HepG2 (cell line): ENCODE results near the gene OR1M1. TPM values are rescaled to one million over a fixed set of nuclear protein-coding genes. Genes with fewer than 3 reads are reported as not detected.

Experiments used
- ATAC-seq: fragments of 200-7000 bp; cut with Tn5 transposase; 3 replicates; pipeline ENCODE4 v1.9.1; 2020; ENCODE audit warnings: mild to moderate bottlenecking, moderate library complexity
- BruUV-seq: library from RNA; stranded (reverse); fragments of 400-500 nt; replicated peaks from 2 replicates; lab custom pipeline; 2021; lab: Mats Ljungman, UMichigan
- CTCF ChIA-PET: fragments of 300-600 bp; formaldehyde crosslinking; extraction: SDS; loops from one replicate; lab custom pipeline; 2021; ENCODE audit warnings: low total read pairs, inconsistent platforms, low intra/inter-chr PET ratio; lab: Yijun Ruan, JAX
- POLR2A ChIA-PET: fragments of 350-600 bp; sonication (Branson Sonifier 250); formaldehyde crosslinking; loops from one replicate; lab custom pipeline; 2020; ENCODE audit warnings: antibody characterized with exemption, inconsistent platforms; lab: Yijun Ruan, JAX
- DNase-seq: peaks from one replicate; pipeline ENCODE4 v3.0.0-alpha.2; 2015; ENCODE audit warnings: low spot score
- FAIRE-seq: peaks from 3 replicates; lab custom pipeline; 2011; peaks lifted over from hg19 to GRCh38; lab: Jason Lieb, UNC
- H2AFZ ChIP-seq: one replicate; pipeline ENCODE4 v1.6.1; 2011; ENCODE audit warnings: low read length, inconsistent platforms
- H3K27ac ChIP-seq: fragments of 300-600 bp; 3 replicates; pipeline ENCODE4 v1.8.0; 2011; ENCODE audit warnings: mixed run types, mild to moderate bottlenecking, mixed read lengths, low read length, inconsistent platforms; ENCODE audit not compliant: insufficient read depth; ENCODE audit errors: extremely low read length
- H3K27me3 ChIP-seq, 2 experiments: fragments of 200-600 bp in 1 of 2; 2 replicates in 1 of 2; 3 replicates in 1 of 2; pipeline versions ENCODE4 v1.6.0 to v1.8.0; 2011; ENCODE audit warnings: low read length in 2 of 2, mild to moderate bottlenecking in 2 of 2, moderate library complexity in 2 of 2, inconsistent platforms in 1 of 2; ENCODE audit not compliant: insufficient read depth in 2 of 2, control insufficient read depth in 1 of 2
- H3K36me3 ChIP-seq, 2 experiments: fragments of 200-600 bp in 1 of 2; replicated peaks in 1 of 2; 2 replicates in 1 of 2; 3 replicates in 1 of 2; pipeline versions ENCODE4 v1.5.1 to v1.8.0; 2011; ENCODE audit warnings: low read length in 2 of 2, inconsistent platforms in 1 of 2; ENCODE audit not compliant: insufficient read depth in 2 of 2, control insufficient read depth in 1 of 2
- H3K4me1 ChIP-seq: 2 replicates; pipeline ENCODE4 v1.5.1; 2012; ENCODE audit warnings: low read length, inconsistent platforms; ENCODE audit not compliant: insufficient read depth
- H3K4me2 ChIP-seq: 2 replicates; pipeline ENCODE4 v1.6.0; 2011; ENCODE audit warnings: low read depth, low read length, inconsistent platforms
- H3K4me3 ChIP-seq, 3 experiments: fragments of 200-600 bp in 1 of 3; sonication (generic), shearing (Covaris generic) in 1 of 3; replicated peaks in 1 of 3; 2 replicates each; pipeline ENCODE4 v1.5.1; 2011 to 2016; ENCODE audit warnings: low read length in 3 of 3, inconsistent platforms in 2 of 3, low read depth in 2 of 3, mild to moderate bottlenecking in 2 of 3, control low read depth in 1 of 3, mixed read lengths in 1 of 3; ENCODE audit not compliant: insufficient read depth in 1 of 3
- H3K79me2 ChIP-seq: one replicate; pipeline ENCODE4 v1.6.1; 2011; ENCODE audit warnings: low read length, inconsistent platforms; ENCODE audit not compliant: insufficient read depth
- H3K9ac ChIP-seq: 2 replicates; pipeline ENCODE4 v1.6.0; 2011; ENCODE audit warnings: mild to moderate bottlenecking, low read depth, low read length, inconsistent platforms; ENCODE audit not compliant: insufficient read depth
- H3K9me3 ChIP-seq: 2 replicates; pipeline ENCODE4 v1.5.1; 2012; ENCODE audit warnings: mild to moderate bottlenecking, low read length
- H4K20me1 ChIP-seq: 2 replicates; pipeline ENCODE4 v1.6.0; 2011; ENCODE audit warnings: inconsistent platforms, mild to moderate bottlenecking, low read length, moderate library complexity; ENCODE audit not compliant: insufficient read depth
- ARID4A ChIP-seq: sonication (generic); formaldehyde crosslinking; IDR thresholded peaks from 2 replicates; pipeline ENCODE4 v1.5.0; 2020; ENCODE audit warnings: mild to moderate bottlenecking, missing genetic modification reagents, borderline replicate concordance
- ATF5 ChIP-seq: sonication (generic); formaldehyde crosslinking; IDR thresholded peaks from 2 replicates; pipeline ENCODE4 v1.4.0; 2020; ENCODE audit warnings: mild to moderate bottlenecking, low read depth, missing genetic modification reagents
- KDM4B ChIP-seq: sonication (generic); formaldehyde crosslinking; IDR thresholded peaks from 2 replicates; pipeline ENCODE4 v1.4.0; 2020; ENCODE audit warnings: missing genetic modification reagents
- NONO ChIP-seq, 2 experiments: fragments of 450-650 bp in 1 of 2; sonication (generic) in 1 of 2; formaldehyde crosslinking in 1 of 2; IDR thresholded peaks in 1 of 2; conservative IDR thresholded peaks in 1 of 2; 2 replicates each; pipeline versions ENCODE4 v1.6.1 to v1.8.0; 2017 to 2022; ENCODE audit warnings: mild to moderate bottlenecking in 1 of 2, missing genetic modification reagents in 1 of 2, moderate library complexity in 1 of 2
- STAT6 ChIP-seq: sonication (generic); formaldehyde crosslinking; IDR thresholded peaks from 2 replicates; pipeline ENCODE4 v1.4.0; 2020; ENCODE audit warnings: missing genetic modification reagents, mild to moderate bottlenecking, borderline replicate concordance
- TFAP4 ChIP-seq: sonication (generic); IDR thresholded peaks from 2 replicates; pipeline ENCODE4 v1.6.1; 2016; ENCODE audit warnings: low read depth, borderline replicate concordance
- TRIM24 ChIP-seq: sonication (generic); formaldehyde crosslinking; IDR thresholded peaks from 2 replicates; pipeline ENCODE4 v1.8.0; 2022; ENCODE audit warnings: mild to moderate bottlenecking, missing genetic modification reagents
- USF2 ChIP-seq, 2 experiments: sonication (generic) in 1 of 2; formaldehyde crosslinking in 1 of 2; IDR thresholded peaks; 2 replicates each; pipeline versions ENCODE4 v1.5.1 to v1.6.1; 2011 to 2020; ENCODE audit warnings: borderline replicate concordance in 1 of 2, low read depth in 1 of 2, low read length in 1 of 2, mild to moderate bottlenecking in 1 of 2, missing genetic modification reagents in 1 of 2, moderate library complexity in 1 of 2
- ZNF224 ChIP-seq: sonication (generic); formaldehyde crosslinking; IDR thresholded peaks from 2 replicates; pipeline ENCODE4 v1.5.0; 2020; ENCODE audit warnings: mild to moderate bottlenecking, missing genetic modification reagents
- ZNF382 ChIP-seq: sonication (generic); formaldehyde crosslinking; IDR thresholded peaks from 2 replicates; pipeline ENCODE4 v1.5.0; 2020; ENCODE audit warnings: missing genetic modification reagents, mild to moderate bottlenecking, borderline replicate concordance
- ZNF414 ChIP-seq: sonication (generic); formaldehyde crosslinking; IDR thresholded peaks from 2 replicates; pipeline ENCODE4 v1.5.0; 2020; ENCODE audit warnings: missing genetic modification reagents
- WGBS: methylation state at CpG from one replicate; pipeline ENCODE4 v1.1.6; 2017; ENCODE audit warnings: low lambda C conversion rate; 5-methylcytosine and 5-hydroxymethylcytosine counted together
- in situ Hi-C: cut with HindIII; loops from 2 replicates; pipeline ENCODE4 v1.10.0; 2017; ENCODE audit warnings: low pct_unique_long_range_greater_than_20kb; ENCODE audit not compliant: extremely low pct_ligation_motif_present
- intact Hi-C: fragments of 100-400 bp; cut with micrococcal nuclease; formaldehyde crosslinking; loops from one replicate; pipeline ENCODE4 v1.10.0; 2022; ENCODE audit not compliant: unreplicated experiment
- polyA plus RNA-seq, 8 experiments: library from polyadenylated mRNA; depleted of rRNA in 3 of 8; stranded (reverse) in 7 of 8; unstranded in 1 of 8; fragments of >200 nt; fragmentation: Illumina TruSeq in 4 of 8; extraction: Trizol in 4 of 8; gene quantifications; 2 replicates each; pipeline versions ENCODE4 v1.2.1 to v1.2.3, GENCODE V29; 2011 to 2016; ENCODE audit warnings: low read depth in 4 of 8, missing spikeins in 1 of 8, mixed read lengths in 1 of 8; ENCODE audit not compliant: insufficient read depth in 1 of 8
- total RNA-seq, 5 experiments: library from RNA; depleted of rRNA; stranded (reverse); fragments of >200 nt; fragmentation: Illumina TruSeq; extraction: Trizol; gene quantifications; 2 replicates each; pipeline ENCODE4 v1.2.3, GENCODE V29; 2016; ENCODE audit warnings: low read depth in 1 of 5

The OR1M1 gene
- total and polyA plus RNA-seq, 2 of the 13 experiments (the other 11 are each of a cell fraction or from before 2014, with no cell fraction given), result not detected

- no peak for DNase-seq
- Histone ChIP-seq H3K79me2 (no peaks in the 10 kb centered on the region), H3K4me3 (no peak overlapping the region), H3K4me1 (0 out of 2 replicates have a peak, but pooled peaks cover 8% of the 10 kb centered on the region), H3K9me3 (no peaks in the 10 kb centered on the region), H3K27me3 (no peaks in the 10 kb centered on the region), H4K20me1 (no peaks in the 10 kb centered on the region), H2AFZ (no peak overlapping the region), H3K4me2 (no peak overlapping the region), H3K27ac (no peak overlapping the region), H3K9ac (no peak overlapping the region), H3K36me3 (no peaks in the 10 kb centered on the region)
- CTCF ChIA-PET, result no interaction called here
- POLR2A ChIA-PET, result no interaction called here
- BruUV-seq, result no TSS peak
- in situ Hi-C loops (loop anchor here (25.0 kb wide), 1 partner anchor 416 kb away; no protein-coding TSS in a partner anchor), intact Hi-C loops (no loop called here)
- no peak for ATAC-seq
- FAIRE-seq, result no peak
- WGBS, result 2% methylated on average over 4 of the region's 4 CpGs
- no peak for TF ChIP-seq USF2 (IDR thresholded peaks at IDR 0.05; ENCODE audit: low read depth, low read length)
- TF ChIP-seq USF2 (CRISPR knock-in tag; IDR thresholded peaks at IDR 0.05; ENCODE audit: borderline replicate concordance), result no peak
- TF ChIP-seq ZNF224 (CRISPR knock-in tag), result no peak
- no peak for TF ChIP-seq TFAP4
- TF ChIP-seq KDM4B (CRISPR knock-in tag), result no peak
- no peak for TF ChIP-seq STAT6 (CRISPR knock-in tag)
- no peak for TF ChIP-seq ATF5 (CRISPR knock-in tag)
- TF ChIP-seq NONO (IDR thresholded peaks at IDR 0.05), result no peak
- TF ChIP-seq NONO (CRISPR knock-in tag; conservative IDR thresholded peaks at IDR 0.05), result no peak
- no peak for TF ChIP-seq TRIM24 (CRISPR knock-in tag)
- no peak for TF ChIP-seq ZNF382 (CRISPR knock-in tag)
- no peak for TF ChIP-seq ARID4A (CRISPR knock-in tag)
- TF ChIP-seq ZNF414 (CRISPR knock-in tag), result no peak
Measured at GRCh38 chr19:9078651-9079050, 8.2 kb upstream of the OR1M1 start.
